GM23338 (cell line): ENCODE results near the gene AGTRAP. TPM values are rescaled to one million over a fixed set of nuclear protein-coding genes. Genes with fewer than 3 reads are reported as not detected.

Experiments used
- ATAC-seq: fragments of 200-7000 bp; cut with Tn5 transposase; 3 replicates; pipeline ENCODE4 v1.9.1; 2020
- DNase-seq: peaks from one replicate; pipeline ENCODE4 v3.0.0-alpha.2; 2015; ENCODE audit warnings: low spot score
- H2AFZ ChIP-seq: fragments of 200-600 bp; sonication (generic); 2 replicates; pipeline ENCODE4 v1.8.0; 2016; ENCODE audit warnings: antibody characterized with exemption, mild to moderate bottlenecking, moderate library complexity
- H3F3A ChIP-seq: fragments of 200-600 bp; sonication (generic); replicated peaks from 2 replicates; pipeline ENCODE4 v1.8.0; 2017; ENCODE audit warnings: antibody characterized with exemption, mixed run types, low read depth
- H3K27ac ChIP-seq: fragments of 200-600 bp; sonication (generic); 2 replicates; pipeline ENCODE4 v1.6.1; 2016; ENCODE audit warnings: low read depth
- H3K27me3 ChIP-seq: fragments of 200-600 bp; sonication (generic); 2 replicates; pipeline ENCODE4 v1.8.0; 2016; ENCODE audit warnings: mild to moderate bottlenecking, mixed run types, moderate library complexity; ENCODE audit not compliant: insufficient read depth
- H3K36me3 ChIP-seq: fragments of 200-600 bp; sonication (generic); 2 replicates; pipeline ENCODE4 v1.8.0; 2016; ENCODE audit warnings: mild to moderate bottlenecking; ENCODE audit not compliant: insufficient read depth
- H3K4me1 ChIP-seq: fragments of 200-600 bp; sonication (generic); 2 replicates; pipeline ENCODE4 v1.8.0; 2016; ENCODE audit warnings: mild to moderate bottlenecking, moderate library complexity; ENCODE audit not compliant: insufficient read depth
- H3K4me2 ChIP-seq: fragments of 200-600 bp; sonication (generic); 2 replicates; pipeline ENCODE4 v1.7.1; 2017; ENCODE audit warnings: mixed run types
- H3K4me3 ChIP-seq: fragments of 200-600 bp; sonication (generic); 2 replicates; pipeline ENCODE4 v1.6.1; 2016; ENCODE audit warnings: mixed run types
- H3K79me2 ChIP-seq: fragments of 200-600 bp; sonication (generic); replicated peaks from 2 replicates; pipeline ENCODE4 v1.8.0; 2017; ENCODE audit warnings: mild to moderate bottlenecking; ENCODE audit not compliant: insufficient read depth
- H3K9me2 ChIP-seq: fragments of 200-600 bp; sonication (generic); 2 replicates; pipeline ENCODE4 v1.8.0; 2017; ENCODE audit not compliant: insufficient read depth
- H4K20me1 ChIP-seq: fragments of 200-600 bp; sonication (generic); replicated peaks from 2 replicates; pipeline ENCODE4 v1.8.0; 2017; ENCODE audit warnings: mild to moderate bottlenecking; ENCODE audit not compliant: insufficient read depth
- H3K27ac Mint-ChIP-seq: 2 replicates; pipeline ENCODE4 v1.8.0; 2020; ENCODE audit warnings: inconsistent platforms, mild to moderate bottlenecking, moderate library complexity, mixed read lengths
- H3K27me3 Mint-ChIP-seq: 3 replicates; pipeline ENCODE4 v1.8.0; 2022; ENCODE audit warnings: low read depth, mild to moderate bottlenecking, moderate library complexity, mixed read lengths, inconsistent platforms; ENCODE audit not compliant: insufficient read depth, poor library complexity
- H3K36me3 Mint-ChIP-seq: 3 replicates; pipeline ENCODE4 v1.8.0; 2021; ENCODE audit warnings: low read depth, mild to moderate bottlenecking, inconsistent platforms, moderate library complexity, mixed read lengths
- H3K4me1 Mint-ChIP-seq: 3 replicates; pipeline ENCODE4 v1.8.0; 2020; ENCODE audit warnings: mild to moderate bottlenecking, inconsistent platforms, mixed read lengths
- H3K4me3 Mint-ChIP-seq: 3 replicates; pipeline ENCODE4 v1.8.0; 2021; ENCODE audit warnings: moderate library complexity, mild to moderate bottlenecking, inconsistent platforms, mixed read lengths
- H3K9me3 Mint-ChIP-seq: 3 replicates; pipeline ENCODE4 v1.8.0; 2020; ENCODE audit warnings: moderate library complexity, mild to moderate bottlenecking, inconsistent platforms, mixed read lengths
- CREB1 ChIP-seq: fragments of 250-450 bp; sonication (Bioruptor Pico); IDR thresholded peaks from 2 replicates; pipeline ENCODE4 v1.5.0; 2020; ENCODE audit warnings: low read depth, mild to moderate bottlenecking, moderate library complexity
- EZH2phosphoT487 ChIP-seq: fragments of 200-600 bp; sonication (generic); IDR thresholded peaks from one replicate; pipeline ENCODE4 v1.8.1; 2018; ENCODE audit warnings: antibody characterized with exemption; ENCODE audit not compliant: unreplicated experiment
- JUNB ChIP-seq: IDR thresholded peaks from one replicate; pipeline ENCODE4 v1.6.1; 2016; ENCODE audit warnings: antibody characterized with exemption; ENCODE audit not compliant: unreplicated experiment
- NANOG ChIP-seq: IDR thresholded peaks from 2 replicates; pipeline ENCODE4 v1.6.1; 2016; ENCODE audit warnings: antibody characterized with exemption, borderline replicate concordance
- ZNF114 ChIP-seq: fragments of 250-450 bp; sonication (Bioruptor Pico); IDR thresholded peaks from 2 replicates; pipeline ENCODE4 v1.5.0; 2020; ENCODE audit warnings: mild to moderate bottlenecking, moderate library complexity
- ZNF331 ChIP-seq: fragments of 250-450 bp; sonication (Bioruptor Pico); IDR thresholded peaks from 2 replicates; pipeline ENCODE4 v1.5.0; 2020; ENCODE audit warnings: low read depth, mild to moderate bottlenecking, moderate library complexity
- polyA plus RNA-seq: library from polyadenylated mRNA; unstranded; fragments of >200 nt; fragmentation: Nextera tagmentation; extraction: Ambion mirVana; gene quantifications from 2 replicates; pipeline ENCODE4 v1.2.1, GENCODE V29; 2016
- total RNA-seq: library from RNA; depleted of rRNA; stranded (reverse); fragments of >200 nt; shearing (Covaris generic); gene quantifications from 2 replicates; pipeline ENCODE4 v1.2.3, GENCODE V29; 2014
- TF ChIP-seq, protein P1 (sequence below): IDR thresholded peaks from 2 replicates; pipeline ENCODE4 v1.6.1; 2016; ENCODE audit warnings: antibody characterized with exemption
- TF ChIP-seq, protein P2 (sequence below): IDR thresholded peaks from one replicate; pipeline ENCODE4 v1.6.1; 2018; ENCODE audit warnings: antibody characterized with exemption; ENCODE audit not compliant: unreplicated experiment
- TF ChIP-seq, protein P3 (sequence below): fragments of 250-450 bp; sonication (Bioruptor Pico); IDR thresholded peaks from 2 replicates; pipeline ENCODE4 v1.5.0; 2020; ENCODE audit warnings: mild to moderate bottlenecking, moderate library complexity

The AGTRAP gene
- total and polyA plus RNA-seq, 2 experiments from 2014 or later, result 79.4 to 102 TPM

DNA sequence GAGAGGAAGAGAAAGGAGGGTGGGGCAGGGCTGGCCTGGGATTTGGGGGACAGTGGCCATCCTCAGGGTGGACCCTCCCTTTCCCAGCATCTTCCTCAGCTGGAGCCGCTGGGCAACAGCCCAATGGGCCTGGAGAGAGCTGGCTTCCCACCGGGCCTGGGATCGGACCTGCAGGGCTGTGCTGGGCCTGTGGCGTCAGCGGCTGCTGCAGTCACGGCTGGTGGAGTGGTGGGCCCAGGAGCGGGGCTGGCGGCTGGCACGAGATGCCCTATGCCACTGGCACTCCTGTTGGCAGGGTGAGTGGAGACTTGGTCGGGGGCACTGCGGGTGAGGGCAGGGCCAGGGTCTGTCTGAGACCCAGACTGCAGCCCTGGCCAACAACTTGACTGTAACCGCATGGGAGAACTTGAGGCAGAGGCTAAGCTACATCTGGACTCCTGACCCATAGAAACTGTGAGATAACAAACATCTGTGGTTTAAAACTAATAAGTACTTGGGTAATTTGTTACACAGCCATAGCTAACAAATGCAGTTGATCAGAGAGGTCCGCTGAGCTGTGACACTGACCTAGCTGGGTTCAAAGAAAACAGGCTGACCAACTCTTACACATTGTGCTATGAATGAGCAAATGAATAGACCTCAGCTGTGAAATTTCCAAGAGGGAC is 43.9 kb downstream of the AGTRAP start:
- no peaks in the 10 kb centered on the region for H3K9me3 Mint-ChIP-seq
- peaks cover 4% of the 10 kb centered on the region for H3K27me3 Mint-ChIP-seq
- H3K27ac Mint-ChIP-seq, result no peak overlapping the region
- DNase-seq (no peak), ATAC-seq (no peak)
- Histone ChIP-seq H3K4me3 (no peak overlapping the region), H2AFZ (no peak overlapping the region), H3K79me2 (no peaks in the 10 kb centered on the region), H3K4me1 (peaks cover 6% of the 10 kb centered on the region; the same call in 1 of the 2 replicates), H3K9me2 (no peaks in the 10 kb centered on the region), H3K27me3 (no peaks in the 10 kb centered on the region), H3K4me2 (no peak overlapping the region), H3K36me3 (no peaks in the 10 kb centered on the region), H4K20me1 (no peaks in the 10 kb centered on the region), H3F3A (0 out of 2 replicates have a peak, but pooled peaks cover 6% of the 10 kb centered on the region), H3K27ac (no peak overlapping the region)
- no peak overlapping the region for H3K4me3 Mint-ChIP-seq
- TF ChIP-seq ZNF331, result no peak
- TF ChIP-seq, protein P1, sequence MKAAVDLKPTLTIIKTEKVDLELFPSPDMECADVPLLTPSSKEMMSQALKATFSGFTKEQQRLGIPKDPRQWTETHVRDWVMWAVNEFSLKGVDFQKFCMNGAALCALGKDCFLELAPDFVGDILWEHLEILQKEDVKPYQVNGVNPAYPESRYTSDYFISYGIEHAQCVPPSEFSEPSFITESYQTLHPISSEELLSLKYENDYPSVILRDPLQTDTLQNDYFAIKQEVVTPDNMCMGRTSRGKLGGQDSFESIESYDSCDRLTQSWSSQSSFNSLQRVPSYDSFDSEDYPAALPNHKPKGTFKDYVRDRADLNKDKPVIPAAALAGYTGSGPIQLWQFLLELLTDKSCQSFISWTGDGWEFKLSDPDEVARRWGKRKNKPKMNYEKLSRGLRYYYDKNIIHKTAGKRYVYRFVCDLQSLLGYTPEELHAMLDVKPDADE, result no peak
- TF ChIP-seq EZH2phosphoT487, result no peak
- TF ChIP-seq NANOG, result no peak
- no peak for TF ChIP-seq JUNB
- TF ChIP-seq, protein P2, sequence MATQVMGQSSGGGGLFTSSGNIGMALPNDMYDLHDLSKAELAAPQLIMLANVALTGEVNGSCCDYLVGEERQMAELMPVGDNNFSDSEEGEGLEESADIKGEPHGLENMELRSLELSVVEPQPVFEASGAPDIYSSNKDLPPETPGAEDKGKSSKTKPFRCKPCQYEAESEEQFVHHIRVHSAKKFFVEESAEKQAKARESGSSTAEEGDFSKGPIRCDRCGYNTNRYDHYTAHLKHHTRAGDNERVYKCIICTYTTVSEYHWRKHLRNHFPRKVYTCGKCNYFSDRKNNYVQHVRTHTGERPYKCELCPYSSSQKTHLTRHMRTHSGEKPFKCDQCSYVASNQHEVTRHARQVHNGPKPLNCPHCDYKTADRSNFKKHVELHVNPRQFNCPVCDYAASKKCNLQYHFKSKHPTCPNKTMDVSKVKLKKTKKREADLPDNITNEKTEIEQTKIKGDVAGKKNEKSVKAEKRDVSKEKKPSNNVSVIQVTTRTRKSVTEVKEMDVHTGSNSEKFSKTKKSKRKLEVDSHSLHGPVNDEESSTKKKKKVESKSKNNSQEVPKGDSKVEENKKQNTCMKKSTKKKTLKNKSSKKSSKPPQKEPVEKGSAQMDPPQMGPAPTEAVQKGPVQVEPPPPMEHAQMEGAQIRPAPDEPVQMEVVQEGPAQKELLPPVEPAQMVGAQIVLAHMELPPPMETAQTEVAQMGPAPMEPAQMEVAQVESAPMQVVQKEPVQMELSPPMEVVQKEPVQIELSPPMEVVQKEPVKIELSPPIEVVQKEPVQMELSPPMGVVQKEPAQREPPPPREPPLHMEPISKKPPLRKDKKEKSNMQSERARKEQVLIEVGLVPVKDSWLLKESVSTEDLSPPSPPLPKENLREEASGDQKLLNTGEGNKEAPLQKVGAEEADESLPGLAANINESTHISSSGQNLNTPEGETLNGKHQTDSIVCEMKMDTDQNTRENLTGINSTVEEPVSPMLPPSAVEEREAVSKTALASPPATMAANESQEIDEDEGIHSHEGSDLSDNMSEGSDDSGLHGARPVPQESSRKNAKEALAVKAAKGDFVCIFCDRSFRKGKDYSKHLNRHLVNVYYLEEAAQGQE, result no peak
- no peak for TF ChIP-seq CREB1 (CRISPR knock-in tag)
- TF ChIP-seq, protein P3, sequence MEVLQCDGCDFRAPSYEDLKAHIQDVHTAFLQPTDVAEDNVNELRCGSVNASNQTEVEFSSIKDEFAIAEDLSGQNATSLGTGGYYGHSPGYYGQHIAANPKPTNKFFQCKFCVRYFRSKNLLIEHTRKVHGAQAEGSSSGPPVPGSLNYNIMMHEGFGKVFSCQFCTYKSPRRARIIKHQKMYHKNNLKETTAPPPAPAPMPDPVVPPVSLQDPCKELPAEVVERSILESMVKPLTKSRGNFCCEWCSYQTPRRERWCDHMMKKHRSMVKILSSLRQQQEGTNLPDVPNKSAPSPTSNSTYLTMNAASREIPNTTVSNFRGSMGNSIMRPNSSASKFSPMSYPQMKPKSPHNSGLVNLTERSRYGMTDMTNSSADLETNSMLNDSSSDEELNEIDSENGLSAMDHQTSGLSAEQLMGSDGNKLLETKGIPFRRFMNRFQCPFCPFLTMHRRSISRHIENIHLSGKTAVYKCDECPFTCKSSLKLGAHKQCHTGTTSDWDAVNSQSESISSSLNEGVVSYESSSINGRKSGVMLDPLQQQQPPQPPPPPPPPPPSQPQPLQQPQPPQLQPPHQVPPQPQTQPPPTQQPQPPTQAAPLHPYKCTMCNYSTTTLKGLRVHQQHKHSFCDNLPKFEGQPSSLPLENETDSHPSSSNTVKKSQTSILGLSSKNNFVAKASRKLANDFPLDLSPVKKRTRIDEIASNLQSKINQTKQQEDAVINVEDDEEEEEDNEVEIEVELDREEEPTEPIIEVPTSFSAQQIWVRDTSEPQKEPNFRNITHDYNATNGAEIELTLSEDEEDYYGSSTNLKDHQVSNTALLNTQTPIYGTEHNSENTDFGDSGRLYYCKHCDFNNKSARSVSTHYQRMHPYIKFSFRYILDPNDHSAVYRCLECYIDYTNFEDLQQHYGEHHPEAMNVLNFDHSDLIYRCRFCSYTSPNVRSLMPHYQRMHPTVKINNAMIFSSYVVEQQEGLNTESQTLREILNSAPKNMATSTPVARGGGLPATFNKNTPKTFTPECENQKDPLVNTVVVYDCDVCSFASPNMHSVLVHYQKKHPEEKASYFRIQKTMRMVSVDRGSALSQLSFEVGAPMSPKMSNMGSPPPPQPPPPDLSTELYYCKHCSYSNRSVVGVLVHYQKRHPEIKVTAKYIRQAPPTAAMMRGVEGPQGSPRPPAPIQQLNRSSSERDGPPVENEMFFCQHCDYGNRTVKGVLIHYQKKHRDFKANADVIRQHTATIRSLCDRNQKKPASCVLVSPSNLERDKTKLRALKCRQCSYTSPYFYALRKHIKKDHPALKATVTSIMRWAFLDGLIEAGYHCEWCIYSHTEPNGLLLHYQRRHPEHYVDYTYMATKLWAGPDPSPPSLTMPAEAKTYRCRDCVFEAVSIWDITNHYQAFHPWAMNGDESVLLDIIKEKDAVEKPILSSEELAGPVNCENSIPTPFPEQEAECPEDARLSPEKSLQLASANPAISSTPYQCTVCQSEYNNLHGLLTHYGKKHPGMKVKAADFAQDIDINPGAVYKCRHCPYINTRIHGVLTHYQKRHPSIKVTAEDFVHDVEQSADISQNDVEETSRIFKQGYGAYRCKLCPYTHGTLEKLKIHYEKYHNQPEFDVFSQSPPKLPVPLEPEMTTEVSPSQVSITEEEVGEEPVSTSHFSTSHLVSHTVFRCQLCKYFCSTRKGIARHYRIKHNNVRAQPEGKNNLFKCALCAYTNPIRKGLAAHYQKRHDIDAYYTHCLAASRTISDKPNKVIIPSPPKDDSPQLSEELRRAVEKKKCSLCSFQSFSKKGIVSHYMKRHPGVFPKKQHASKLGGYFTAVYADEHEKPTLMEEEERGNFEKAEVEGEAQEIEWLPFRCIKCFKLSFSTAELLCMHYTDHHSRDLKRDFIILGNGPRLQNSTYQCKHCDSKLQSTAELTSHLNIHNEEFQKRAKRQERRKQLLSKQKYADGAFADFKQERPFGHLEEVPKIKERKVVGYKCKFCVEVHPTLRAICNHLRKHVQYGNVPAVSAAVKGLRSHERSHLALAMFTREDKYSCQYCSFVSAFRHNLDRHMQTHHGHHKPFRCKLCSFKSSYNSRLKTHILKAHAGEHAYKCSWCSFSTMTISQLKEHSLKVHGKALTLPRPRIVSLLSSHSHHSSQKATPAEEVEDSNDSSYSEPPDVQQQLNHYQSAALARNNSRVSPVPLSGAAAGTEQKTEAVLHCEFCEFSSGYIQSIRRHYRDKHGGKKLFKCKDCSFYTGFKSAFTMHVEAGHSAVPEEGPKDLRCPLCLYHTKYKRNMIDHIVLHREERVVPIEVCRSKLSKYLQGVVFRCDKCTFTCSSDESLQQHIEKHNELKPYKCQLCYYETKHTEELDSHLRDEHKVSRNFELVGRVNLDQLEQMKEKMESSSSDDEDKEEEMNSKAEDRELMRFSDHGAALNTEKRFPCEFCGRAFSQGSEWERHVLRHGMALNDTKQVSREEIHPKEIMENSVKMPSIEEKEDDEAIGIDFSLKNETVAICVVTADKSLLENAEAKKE (CRISPR knock-in tag), result no peak
- no peak for TF ChIP-seq ZNF114 (CRISPR knock-in tag)
- peaks cover 6% of the 10 kb centered on the region; the same call in 1 of the 3 replicates for H3K4me1 Mint-ChIP-seq
- H3K36me3 Mint-ChIP-seq, result no peaks in the 10 kb centered on the region
